ENCODE results near the gene CREB3.

- TF ChIP-seq POLR2A (IDR thresholded peaks at IDR 0.05; ENCODE audit: low read length), result no peak
- no peak for TF ChIP-seq GATA1 (IDR thresholded peaks at IDR 0.05; ENCODE audit: low read depth, low read length)
Measured at GRCh38 chr9:35708146-35708545, 24.3 kb upstream of the CREB3 start.
